Natural killer cell treated with Interleukin-12 subunit alpha and Interleukin-12 subunit beta and Interleukin-15 and Interleukin-18, amount 100 ng/mL, for 72 hours (primary cell): Measurements from ENCODE around the gene CCDC34. TPM values are rescaled to one million over a fixed set of nuclear protein-coding genes. Genes with fewer than 3 reads are reported as not detected.
"Not testable (repeated sequence)": the region's sequence is repeated elsewhere in the genome, so short reads cannot be mapped to it uniquely, and the experiment has no call there.

Experiments
- ATAC-seq, 2 donors: fragments of 150-1000 bp; cut with Tn5 transposase in 1 of 2; sonication (Bioruptor Pico), chemical (Tn5 transposase) in 1 of 2; 2 replicates each; pipeline ENCODE4 v1.10.0; 2021
- DNase-seq: peaks from one replicate; pipeline ENCODE4 v3.0.0; 2022; ENCODE audit warnings: low spot score
- H3K27ac Mint-ChIP-seq, 2 donors: 1 replicate in 1 of 2; 2 replicates in 1 of 2; pipeline ENCODE4 v1.8.0; 2022; ENCODE audit warnings: mixed read lengths in 2 of 2, mild to moderate bottlenecking in 1 of 2, moderate library complexity in 1 of 2
- H3K27me3 Mint-ChIP-seq, 2 donors: 1 replicate in 1 of 2; 2 replicates in 1 of 2; pipeline ENCODE4 v1.8.0; 2022; ENCODE audit warnings: mixed read lengths in 2 of 2
- H3K36me3 Mint-ChIP-seq: one replicate; pipeline ENCODE4 v1.8.0; 2022; ENCODE audit warnings: mixed read lengths
- H3K4me1 Mint-ChIP-seq, 2 donors: 1 replicate in 1 of 2; 2 replicates in 1 of 2; pipeline ENCODE4 v1.8.0; 2022; ENCODE audit warnings: low read depth in 2 of 2, mixed read lengths in 2 of 2, mild to moderate bottlenecking in 1 of 2
- H3K4me3 Mint-ChIP-seq: one replicate; pipeline ENCODE4 v1.8.0; 2022; ENCODE audit warnings: mixed read lengths
- H3K9me3 Mint-ChIP-seq: 2 replicates; pipeline ENCODE4 v1.8.0; 2022; ENCODE audit warnings: mixed read lengths
- total RNA-seq, 2 donors: library from RNA; stranded (reverse); gene quantifications; one replicate each; pipeline ENCODE4 v1.2.3, GENCODE V29; 2022

CCDC34 gene
- total RNA-seq, 2 donors from 2014 or later: 8.0 to 9.9 TPM

GRCh38 chr11:27347359-27348339 lies 15.4 kb downstream of the CCDC34 start:
- no peak overlapping the region for H3K4me3 Mint-ChIP-seq
- H3K27ac Mint-ChIP-seq: no peak overlapping the region
- ATAC-seq (no peak), DNase-seq (no peak)
- H3K4me1 Mint-ChIP-seq: no peaks in the 10 kb centered on the region
- H3K9me3 Mint-ChIP-seq: no peaks in the 10 kb centered on the region
- H3K36me3 Mint-ChIP-seq: no peaks in the 10 kb centered on the region
- H3K27me3 Mint-ChIP-seq: no peaks in the 10 kb centered on the region

GRCh38 chr11:27339941-27340340 lies 23.1 kb downstream of the CCDC34 start:
- Mint-ChIP-seq H3K9me3 (no peaks in the 10 kb centered on the region), H3K4me1 (no peaks in the 10 kb centered on the region), H3K27ac (no peak overlapping the region), H3K36me3 (peaks cover 5% of the 10 kb centered on the region), H3K27me3 (no peaks in the 10 kb centered on the region), H3K4me3 (no peak overlapping the region)
- DNase-seq (no peak), ATAC-seq (no peak)

DNA sequence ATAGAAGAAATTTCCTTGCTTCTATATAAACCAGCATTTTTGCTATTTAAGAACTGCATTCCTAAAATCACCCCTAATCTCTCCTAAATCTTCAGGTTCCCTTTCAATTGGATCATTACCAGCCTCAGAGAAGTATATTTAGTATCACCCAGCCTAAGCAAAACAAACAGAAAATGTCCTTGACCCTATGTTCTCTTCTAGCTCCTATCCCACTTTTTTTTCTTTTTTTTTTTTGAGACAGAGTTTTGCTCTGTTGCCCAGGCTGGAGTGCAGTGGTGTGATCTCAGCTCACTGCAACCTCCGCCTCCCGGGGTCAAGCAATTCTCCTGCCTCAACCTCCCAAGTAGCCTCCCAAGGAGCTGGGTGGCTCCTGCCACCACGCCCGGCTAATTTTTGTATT lies 28.3 kb downstream of the CCDC34 start:
- H3K36me3 Mint-ChIP-seq, H3K4me3 Mint-ChIP-seq, H3K9me3 Mint-ChIP-seq, H3K27ac Mint-ChIP-seq, H3K27me3 Mint-ChIP-seq, ATAC-seq, DNase-seq, H3K4me1 Mint-ChIP-seq: not testable (repeated sequence)

GRCh38 chr11:27331981-27332380 lies 31.0 kb downstream of the CCDC34 start:
- no peak for ATAC-seq
- Mint-ChIP-seq H3K9me3 (peaks cover 2% of the 10 kb centered on the region), H3K36me3 (peaks cover 5% of the 10 kb centered on the region), H3K4me3 (no peak overlapping the region), H3K4me1 (no peaks in the 10 kb centered on the region), H3K27me3 (no peaks in the 10 kb centered on the region), H3K27ac (no peak overlapping the region)
- no peak for DNase-seq

DNA sequence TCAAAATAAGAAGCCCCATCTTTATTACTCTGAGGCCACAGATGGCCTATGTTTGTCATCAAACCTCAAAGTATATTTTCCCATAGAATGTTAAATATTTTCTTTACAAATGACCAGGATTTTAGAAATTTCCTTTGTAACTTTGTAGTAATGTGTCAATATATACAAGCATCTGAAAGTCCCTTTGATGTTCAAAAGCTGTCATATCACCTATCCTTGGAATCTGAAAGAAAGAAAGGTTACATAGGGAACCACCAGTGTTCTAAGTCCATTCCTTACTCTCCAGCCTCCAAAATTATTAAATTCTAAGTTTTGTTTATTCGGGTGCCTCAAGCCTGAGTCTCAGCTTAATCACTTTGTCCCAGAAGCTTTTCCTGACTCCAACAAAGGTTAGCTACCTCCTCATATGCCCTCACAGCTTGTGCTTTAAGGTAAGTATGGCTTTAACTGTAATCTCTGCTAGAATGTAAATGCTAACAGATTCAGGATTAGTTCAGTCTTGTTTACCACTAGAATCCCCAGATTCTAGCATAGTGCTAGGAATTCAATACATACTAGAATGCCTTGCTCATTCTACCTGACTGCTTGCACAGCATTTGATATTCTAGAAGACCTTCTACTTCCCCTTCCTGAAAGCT lies 32.3 kb downstream of the CCDC34 start:
- Mint-ChIP-seq H3K9me3 (peaks cover 2% of the 10 kb centered on the region), H3K27me3 (no peaks in the 10 kb centered on the region), H3K36me3 (peaks cover 8% of the 10 kb centered on the region), H3K4me3 (no peak overlapping the region), H3K27ac (no peak overlapping the region), H3K4me1 (no peaks in the 10 kb centered on the region)
- ATAC-seq (no peak), DNase-seq (no peak)

DNA sequence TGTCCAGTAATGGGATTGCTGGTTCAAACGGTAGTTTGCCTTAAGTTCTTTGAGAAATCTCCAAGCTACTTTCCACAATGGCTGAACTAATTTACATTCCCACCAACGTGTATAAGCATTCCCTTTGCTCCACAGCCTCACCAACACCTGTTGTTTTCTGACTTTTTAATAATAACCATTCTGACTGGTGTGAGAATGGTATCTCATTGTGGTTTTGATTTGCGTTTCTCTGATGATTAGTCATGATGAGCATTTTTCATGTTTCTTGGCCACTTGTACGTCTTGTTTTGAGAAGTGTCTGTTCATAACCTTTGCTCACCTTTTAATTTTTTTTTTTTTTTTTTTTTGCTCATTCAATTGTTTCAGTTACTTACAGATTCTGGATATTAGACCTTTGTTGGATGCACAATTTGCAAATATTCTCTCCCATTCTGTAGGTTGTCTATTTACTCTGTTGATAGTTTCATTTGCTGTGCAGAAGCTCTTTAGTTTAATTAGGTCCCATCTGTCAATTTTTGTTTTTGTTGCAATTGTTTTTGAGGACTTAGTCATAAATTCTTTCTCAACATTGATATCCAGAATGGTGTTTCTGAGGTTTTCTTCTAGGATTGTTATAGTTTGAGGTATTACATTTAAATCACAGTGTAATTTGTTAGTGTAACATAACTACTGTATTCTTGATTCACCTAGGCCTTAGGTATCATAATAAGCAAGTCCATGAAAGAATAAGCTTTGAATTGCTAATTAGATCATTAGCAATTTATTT lies 33.0 kb downstream of the CCDC34 start:
- Mint-ChIP-seq H3K9me3 (peaks cover 2% of the 10 kb centered on the region), H3K27me3 (no peaks in the 10 kb centered on the region), H3K36me3 (peaks cover 12% of the 10 kb centered on the region), H3K4me3 (no peak overlapping the region), H3K4me1 (no peaks in the 10 kb centered on the region), H3K27ac (no peak overlapping the region)
- ATAC-seq: no peak
- DNase-seq: no peak

- no peak overlapping the region for H3K4me3 Mint-ChIP-seq
- H3K36me3 Mint-ChIP-seq: peaks cover 12% of the 10 kb centered on the region
- ATAC-seq: no peak
- H3K27ac Mint-ChIP-seq: no peak overlapping the region
- peaks cover 3% of the 10 kb centered on the region for H3K9me3 Mint-ChIP-seq
- no peaks in the 10 kb centered on the region for H3K4me1 Mint-ChIP-seq
- H3K27me3 Mint-ChIP-seq: no peaks in the 10 kb centered on the region
- no peak for DNase-seq
These were observed 34.4 kb downstream of the CCDC34 start for GRCh38 chr11:27328614-27329013.

DNA sequence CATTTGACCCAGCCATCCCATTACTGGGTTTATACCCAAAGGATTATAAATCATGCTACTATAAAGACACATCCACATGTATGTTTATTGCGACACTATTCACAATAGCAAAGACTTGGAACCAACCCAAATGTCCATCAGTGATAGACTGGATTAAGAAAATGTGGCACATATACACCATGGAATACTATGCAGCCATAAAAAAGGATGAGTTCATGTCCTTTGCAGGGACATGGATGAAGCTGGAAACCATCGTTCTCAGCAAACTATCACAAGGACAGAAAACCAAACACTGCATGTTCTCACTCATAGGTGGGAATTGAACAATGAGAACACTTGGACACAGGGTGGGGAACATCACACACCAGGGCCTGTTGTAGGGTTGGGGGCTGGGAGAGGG lies 36.0 kb downstream of the CCDC34 start:
- ATAC-seq, H3K4me3 Mint-ChIP-seq, DNase-seq, H3K4me1 Mint-ChIP-seq, H3K9me3 Mint-ChIP-seq, H3K27ac Mint-ChIP-seq, H3K27me3 Mint-ChIP-seq: not testable (repeated sequence)
- peaks cover 12% of the 10 kb centered on the region for H3K36me3 Mint-ChIP-seq

DNA sequence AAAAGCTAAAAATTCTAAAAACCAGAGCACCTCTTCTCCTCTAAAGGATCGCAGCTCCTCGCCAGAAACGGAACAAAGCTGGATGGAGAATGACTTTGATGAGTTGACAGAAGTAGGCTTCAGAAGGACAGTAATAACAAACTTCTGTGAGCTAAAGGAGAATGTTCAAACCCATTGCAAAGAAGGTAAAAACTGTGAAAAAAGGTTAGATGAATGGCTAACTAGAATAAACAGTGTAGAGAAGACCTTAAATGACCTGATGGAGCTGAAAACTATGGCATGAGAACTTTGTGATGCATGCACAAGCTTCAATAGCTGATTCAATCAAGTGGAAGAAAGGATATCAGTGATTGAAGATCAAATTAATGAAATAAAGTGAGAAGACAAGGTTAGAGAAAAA lies 40.8 kb downstream of the CCDC34 start:
- not testable (repeated sequence) for H3K4me1 Mint-ChIP-seq, H3K27ac Mint-ChIP-seq, H3K27me3 Mint-ChIP-seq, DNase-seq, H3K4me3 Mint-ChIP-seq, H3K9me3 Mint-ChIP-seq, ATAC-seq
- peaks cover 12% of the 10 kb centered on the region for H3K36me3 Mint-ChIP-seq

DNA sequence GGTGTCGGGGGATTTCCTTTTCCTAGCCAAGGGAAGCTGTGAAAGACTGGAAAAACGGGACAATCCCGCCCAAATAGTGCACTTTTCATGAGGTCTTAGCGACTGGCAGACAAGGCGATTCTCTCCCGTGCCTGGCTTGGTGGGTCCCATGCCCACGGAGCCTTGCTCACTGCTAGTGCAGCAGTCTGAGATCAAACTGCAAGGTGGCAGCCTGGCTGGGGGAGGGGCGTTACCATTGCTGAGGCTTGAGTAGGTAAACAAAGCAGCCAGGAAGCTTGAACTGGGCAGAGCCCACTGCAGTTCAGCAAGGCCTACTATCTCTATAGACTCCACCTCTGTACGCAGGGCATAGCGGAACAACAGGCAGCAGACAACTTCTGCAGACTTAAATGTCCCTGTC lies 41.7 kb downstream of the CCDC34 start:
- H3K36me3 Mint-ChIP-seq, ATAC-seq, H3K27me3 Mint-ChIP-seq: not testable (repeated sequence)

DNA sequence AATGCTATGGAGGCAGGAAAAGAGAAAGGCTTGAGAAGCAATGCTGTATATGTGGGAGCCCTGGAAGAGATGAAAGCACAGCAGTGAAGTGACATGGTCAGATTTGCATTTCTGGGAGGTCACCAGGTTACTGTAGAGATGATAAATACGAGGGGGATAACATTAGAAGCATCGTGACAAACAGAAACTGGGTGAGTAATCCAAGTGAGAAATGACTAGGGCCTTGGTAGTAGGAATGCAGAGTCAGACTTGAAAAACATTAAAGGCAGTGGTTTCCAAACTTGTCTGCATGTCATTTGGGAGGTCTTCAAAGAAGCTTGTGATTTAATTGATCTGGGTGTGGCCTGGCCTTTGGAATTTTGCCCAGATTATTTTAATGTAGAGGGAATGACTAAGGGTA lies 43.9 kb downstream of the CCDC34 start:
- DNase-seq: no peak

More for the DNA sequence above, 41.7 kb downstream of the CCDC34 start:
- H3K4me3 Mint-ChIP-seq, H3K27ac Mint-ChIP-seq, DNase-seq, H3K9me3 Mint-ChIP-seq, H3K4me1 Mint-ChIP-seq: not testable (repeated sequence)

GRCh38 chr11:27317751-27318150 lies 45.3 kb downstream of the CCDC34 start:
- Mint-ChIP-seq H3K36me3 (no peaks in the 10 kb centered on the region), H3K27me3 (no peaks in the 10 kb centered on the region), H3K27ac (no peak overlapping the region), H3K9me3 (peaks cover 5% of the 10 kb centered on the region), H3K4me3 (no peak overlapping the region), H3K4me1 (no peaks in the 10 kb centered on the region)
- ATAC-seq (no peak), DNase-seq (no peak)

More for the DNA sequence above, 43.9 kb downstream of the CCDC34 start:
- H3K27ac Mint-ChIP-seq: no peak overlapping the region
- ATAC-seq: peak in 1 of 2 donors; percentile 77
- H3K4me3 Mint-ChIP-seq: no peak overlapping the region
- no peaks in the 10 kb centered on the region for H3K36me3 Mint-ChIP-seq
- H3K9me3 Mint-ChIP-seq: peaks cover 5% of the 10 kb centered on the region
- no peaks in the 10 kb centered on the region for H3K4me1 Mint-ChIP-seq
- peaks cover 0 to 3% of the 10 kb centered on the region in 2 donors for H3K27me3 Mint-ChIP-seq

DNA sequence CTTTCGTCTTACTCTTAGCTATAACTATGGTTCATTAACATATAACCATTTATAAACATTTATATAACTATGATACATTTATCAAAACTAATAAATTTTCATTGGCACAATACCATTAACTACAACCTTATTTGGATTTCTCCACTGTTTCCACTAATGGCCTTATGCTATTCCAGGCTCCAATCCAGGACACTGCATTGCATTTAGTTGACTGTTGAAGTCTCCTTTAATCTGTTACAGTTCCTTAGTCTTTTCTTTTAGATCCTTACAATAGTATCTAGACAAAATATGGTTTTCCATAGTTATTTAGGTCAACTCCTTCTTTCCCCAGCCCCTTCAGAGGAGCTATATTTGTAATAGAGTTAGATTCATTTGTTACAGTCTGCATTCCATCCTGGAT lies 47.2 kb downstream of the CCDC34 start:
- DNase-seq: no peak
- H3K4me3 Mint-ChIP-seq: no peak overlapping the region
- no peak for ATAC-seq
- no peaks in the 10 kb centered on the region for H3K4me1 Mint-ChIP-seq
- no peak overlapping the region for H3K27ac Mint-ChIP-seq
- H3K9me3 Mint-ChIP-seq: peaks cover 3% of the 10 kb centered on the region
- H3K27me3 Mint-ChIP-seq: peaks cover 0 to 4% of the 10 kb centered on the region in 2 donors
- no peaks in the 10 kb centered on the region for H3K36me3 Mint-ChIP-seq
